ENCODE results near the gene COL5A1. TPM values are rescaled to one million over a fixed set of nuclear protein-coding genes. Genes with fewer than 3 reads are reported as not detected.
A peak's percentile ranks its signal among the peaks of the same experiment; 100 is the strongest.

The COL5A1 gene
- total RNA-seq, 6 experiments from 2014 or later: 196 to 308 (median 225) TPM

DNA sequence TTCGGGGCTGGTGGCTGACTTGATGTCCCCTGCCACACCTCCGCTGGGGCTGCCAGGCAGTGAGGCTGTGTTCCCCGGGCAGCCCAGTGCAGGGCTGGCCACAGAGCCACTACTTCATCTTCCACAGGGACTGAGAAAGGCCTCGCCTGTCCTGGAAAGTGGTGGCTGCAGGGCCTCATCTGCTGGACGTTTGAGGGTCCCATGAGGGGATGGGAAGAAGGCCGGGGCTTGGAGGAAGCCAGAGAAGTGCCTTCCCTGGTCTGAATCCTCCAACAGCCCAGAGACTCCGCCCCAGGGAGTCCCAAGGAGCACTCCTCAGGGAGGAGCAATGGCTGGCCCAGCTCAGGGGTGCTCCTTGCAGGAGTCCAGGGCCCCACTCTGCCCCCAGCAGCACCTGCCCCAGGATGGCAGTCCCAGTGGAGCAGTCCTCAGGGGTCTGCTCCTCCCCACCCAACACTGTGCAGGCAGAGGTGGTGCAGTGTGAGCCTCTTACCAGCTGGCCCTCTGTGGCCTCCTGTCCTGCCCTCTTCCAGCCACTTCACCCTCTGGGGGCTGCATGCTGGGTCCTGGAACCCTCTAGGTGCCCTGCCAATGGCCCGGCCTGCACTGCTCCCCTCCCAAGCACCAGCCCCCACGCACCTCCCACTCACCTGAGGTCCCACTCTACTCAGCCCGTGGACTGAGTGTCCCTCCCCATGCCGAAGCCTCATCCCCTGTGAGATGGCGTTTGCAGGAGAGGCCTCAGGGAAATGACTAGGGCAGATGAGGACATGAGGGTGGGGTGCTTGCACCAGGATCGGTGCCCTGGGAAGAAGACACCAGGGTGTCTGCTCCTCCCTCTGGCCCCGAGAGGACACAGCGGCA lies 47.3 kb upstream of the COL5A1 start:
- H3K4me1 Mint-ChIP-seq (ENCODE audit: low read depth): peaks cover 38% of the 10 kb centered on the region
- H3K27ac Mint-ChIP-seq: no peak overlapping the region
- H3K36me3 Mint-ChIP-seq (ENCODE audit: low read depth): no peaks in the 10 kb centered on the region
- no peak for DNase-seq
- no peak overlapping the region for H3K4me3 Mint-ChIP-seq
- TF ChIP-seq, protein P1, sequence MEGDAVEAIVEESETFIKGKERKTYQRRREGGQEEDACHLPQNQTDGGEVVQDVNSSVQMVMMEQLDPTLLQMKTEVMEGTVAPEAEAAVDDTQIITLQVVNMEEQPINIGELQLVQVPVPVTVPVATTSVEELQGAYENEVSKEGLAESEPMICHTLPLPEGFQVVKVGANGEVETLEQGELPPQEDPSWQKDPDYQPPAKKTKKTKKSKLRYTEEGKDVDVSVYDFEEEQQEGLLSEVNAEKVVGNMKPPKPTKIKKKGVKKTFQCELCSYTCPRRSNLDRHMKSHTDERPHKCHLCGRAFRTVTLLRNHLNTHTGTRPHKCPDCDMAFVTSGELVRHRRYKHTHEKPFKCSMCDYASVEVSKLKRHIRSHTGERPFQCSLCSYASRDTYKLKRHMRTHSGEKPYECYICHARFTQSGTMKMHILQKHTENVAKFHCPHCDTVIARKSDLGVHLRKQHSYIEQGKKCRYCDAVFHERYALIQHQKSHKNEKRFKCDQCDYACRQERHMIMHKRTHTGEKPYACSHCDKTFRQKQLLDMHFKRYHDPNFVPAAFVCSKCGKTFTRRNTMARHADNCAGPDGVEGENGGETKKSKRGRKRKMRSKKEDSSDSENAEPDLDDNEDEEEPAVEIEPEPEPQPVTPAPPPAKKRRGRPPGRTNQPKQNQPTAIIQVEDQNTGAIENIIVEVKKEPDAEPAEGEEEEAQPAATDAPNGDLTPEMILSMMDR (IDR thresholded peaks at IDR 0.05): no peak
- no peaks in the 10 kb centered on the region for H3K9me3 Mint-ChIP-seq
- H3K27me3 Mint-ChIP-seq (ENCODE audit: insufficient read depth): no peaks in the 10 kb centered on the region; the same call in 1 of the 2 replicates

GRCh38 chr9:134595014-134595413 lies 46.6 kb upstream of the COL5A1 start:
- TF ChIP-seq, protein P1 (IDR thresholded peaks at IDR 0.05): no peak
- Mint-ChIP-seq H3K9me3 (no peaks in the 10 kb centered on the region), H3K36me3 (ENCODE audit: low read depth) (no peaks in the 10 kb centered on the region), H3K4me3 (no peak overlapping the region), H3K4me1 (ENCODE audit: low read depth) (peaks cover 38% of the 10 kb centered on the region), H3K27ac (no peak overlapping the region), H3K27me3 (ENCODE audit: insufficient read depth) (no peaks in the 10 kb centered on the region; the same call in 1 of the 2 replicates)
- DNase-seq: no peak

DNA sequence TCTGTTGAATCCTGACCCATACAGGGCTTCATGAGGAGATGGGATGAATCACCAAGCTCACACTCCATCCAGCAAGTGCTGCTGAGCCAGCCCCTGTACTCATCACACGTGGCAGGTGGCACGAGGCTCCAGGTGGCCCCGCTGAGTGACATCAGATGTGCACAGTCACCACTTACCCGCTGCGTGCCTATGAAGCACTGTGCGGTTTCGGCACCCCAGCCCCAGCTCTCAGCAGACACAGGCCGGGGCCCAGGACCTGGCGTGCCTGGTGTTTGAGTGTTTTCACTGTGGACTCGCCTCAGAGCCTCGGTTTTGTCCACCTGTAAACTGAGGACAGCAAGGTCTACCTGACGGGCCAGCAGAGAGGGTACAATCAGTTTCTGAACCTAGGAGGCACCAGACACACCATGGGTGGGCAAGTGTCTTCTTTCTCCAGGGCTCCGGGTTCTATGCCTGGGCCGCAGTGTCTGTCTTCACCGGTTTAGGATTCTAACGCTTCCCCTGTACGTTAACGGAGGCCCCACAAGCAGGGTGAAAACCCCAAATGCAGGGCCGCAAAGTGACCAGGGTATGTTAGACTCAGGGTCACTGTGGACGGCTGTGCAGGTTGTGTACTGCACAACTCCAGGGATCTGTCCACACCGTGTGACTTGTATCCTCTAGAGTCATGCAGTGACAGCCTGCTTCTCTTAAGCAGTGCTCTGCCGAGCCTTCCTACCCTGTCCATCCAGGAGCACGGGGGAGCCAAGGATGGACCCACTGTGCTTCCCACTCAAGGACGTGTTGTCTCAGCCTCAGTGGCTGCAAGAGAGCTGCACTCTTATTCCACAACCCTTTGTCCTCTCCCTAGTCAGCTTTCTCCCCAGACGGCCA lies 44.3 kb upstream of the COL5A1 start:
- Mint-ChIP-seq H3K4me1 (ENCODE audit: low read depth) (peaks cover 27% of the 10 kb centered on the region), H3K27ac (no peak overlapping the region), H3K9me3 (no peaks in the 10 kb centered on the region), H3K36me3 (ENCODE audit: low read depth) (no peaks in the 10 kb centered on the region), H3K4me3 (no peak overlapping the region), H3K27me3 (ENCODE audit: insufficient read depth) (no peaks in the 10 kb centered on the region; the same call in 1 of the 2 replicates)
- TF ChIP-seq, protein P1 (IDR thresholded peaks at IDR 0.05): no peak
- peak; percentile 45 for DNase-seq

DNA sequence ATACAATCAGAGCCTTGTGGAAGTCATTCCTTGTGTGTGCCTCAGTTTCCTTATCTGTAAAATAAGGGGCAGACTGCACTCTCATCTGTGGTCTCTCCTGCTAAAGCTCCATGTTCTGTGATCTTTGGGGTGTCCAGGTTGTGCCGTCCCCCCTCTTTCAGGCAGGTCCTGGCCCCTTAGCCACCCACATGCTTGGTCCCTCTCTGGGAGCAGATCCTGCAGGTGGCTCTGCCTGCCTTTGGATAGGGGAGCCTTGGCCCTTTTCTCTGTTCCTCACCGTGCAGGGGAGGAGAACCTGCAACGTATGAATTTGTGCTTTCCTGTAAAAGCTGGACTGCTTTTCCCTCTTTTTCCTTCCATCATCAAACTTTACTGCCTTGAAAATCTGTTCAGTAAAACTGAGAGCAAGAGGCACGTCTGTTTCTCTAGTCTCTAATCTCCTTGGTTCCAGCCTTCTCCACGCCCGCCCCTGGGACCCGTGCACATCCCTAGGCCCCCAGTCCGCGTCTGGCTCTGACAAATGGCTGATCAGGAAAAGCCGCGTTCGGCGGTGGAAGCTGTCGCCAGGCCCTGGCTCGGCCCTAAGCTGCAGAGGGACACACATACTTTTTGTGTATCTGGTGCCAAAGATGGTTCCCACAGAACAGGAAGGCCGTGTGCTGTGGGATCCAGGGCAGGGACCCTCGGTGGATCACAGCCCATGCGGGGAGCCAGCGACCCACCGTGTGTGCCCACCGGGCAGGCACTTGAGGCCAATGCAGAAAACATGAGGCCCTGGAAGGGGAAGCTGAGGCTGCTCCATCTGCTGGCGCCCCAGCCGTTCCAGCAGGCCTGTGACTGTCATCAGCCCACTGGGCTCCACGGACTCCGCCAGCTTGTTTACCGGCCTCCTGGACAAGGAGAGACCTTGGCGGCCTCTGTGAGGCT lies 43.4 kb upstream of the COL5A1 start:
- Mint-ChIP-seq H3K27ac (no peak overlapping the region), H3K4me1 (ENCODE audit: low read depth) (peaks cover 27% of the 10 kb centered on the region), H3K27me3 (ENCODE audit: insufficient read depth) (no peaks in the 10 kb centered on the region; the same call in 1 of the 2 replicates), H3K9me3 (no peaks in the 10 kb centered on the region), H3K36me3 (ENCODE audit: low read depth) (no peaks in the 10 kb centered on the region), H3K4me3 (no peak overlapping the region)
- DNase-seq: no peak
- TF ChIP-seq, protein P1 (IDR thresholded peaks at IDR 0.05): no peak

DNA sequence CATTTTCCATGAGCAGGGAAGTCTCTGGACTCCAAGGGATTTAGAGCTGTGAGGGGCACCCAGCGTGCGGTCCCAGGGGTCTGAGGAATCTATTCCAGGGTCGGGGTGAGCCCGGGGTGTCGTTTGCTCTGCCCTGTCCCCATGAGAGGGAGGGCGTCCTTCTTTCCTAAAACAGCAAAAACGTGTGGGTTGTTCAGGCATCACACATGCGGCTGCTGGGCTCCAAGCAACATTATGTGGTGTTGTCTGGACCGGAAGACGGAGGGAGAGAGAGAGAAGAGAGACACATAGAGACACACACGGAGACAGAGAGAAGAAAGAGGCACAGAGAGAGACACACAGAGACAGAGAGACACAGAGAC lies 42.7 kb upstream of the COL5A1 start:
- H3K36me3 Mint-ChIP-seq (ENCODE audit: low read depth): no peaks in the 10 kb centered on the region
- no peak for DNase-seq
- H3K27ac Mint-ChIP-seq: no peak overlapping the region
- H3K27me3 Mint-ChIP-seq (ENCODE audit: insufficient read depth): no peaks in the 10 kb centered on the region; the same call in 1 of the 2 replicates
- TF ChIP-seq, protein P1 (IDR thresholded peaks at IDR 0.05): no peak
- no peak overlapping the region for H3K4me3 Mint-ChIP-seq
- no peaks in the 10 kb centered on the region for H3K9me3 Mint-ChIP-seq
- H3K4me1 Mint-ChIP-seq (ENCODE audit: low read depth): peaks cover 27% of the 10 kb centered on the region
